ENCODE measurements around the gene C3orf33.

Gene C3orf33

DNA sequence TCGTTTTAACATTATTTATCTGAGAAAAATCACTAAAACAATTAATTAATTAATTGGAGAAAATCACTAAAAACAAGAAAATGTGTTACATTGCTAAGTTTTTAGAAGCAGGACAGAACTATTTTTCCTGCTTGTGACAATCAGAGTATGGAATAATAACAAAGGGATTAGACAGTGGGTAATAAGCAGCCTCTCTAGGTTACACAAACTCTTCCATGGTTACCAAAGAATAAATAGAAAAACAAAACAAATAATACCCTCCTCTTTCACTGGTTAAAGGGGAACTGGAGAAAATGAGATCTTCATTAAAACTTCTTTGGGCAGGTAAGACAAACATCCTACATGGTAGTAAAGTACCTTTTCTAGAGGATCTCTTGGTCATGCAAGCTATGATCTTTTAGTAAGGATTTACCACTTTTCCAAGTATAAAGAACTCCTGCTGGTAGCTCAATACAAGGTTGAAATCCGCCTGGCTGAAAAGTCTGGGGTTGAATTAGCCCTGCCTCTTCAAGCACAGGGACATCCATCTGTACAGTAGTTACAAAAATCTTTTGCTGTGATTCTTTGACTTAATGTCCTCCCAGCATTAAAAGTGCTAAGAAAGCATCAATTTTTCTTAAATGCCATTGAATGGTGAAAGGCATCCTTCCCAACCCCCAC is 58.7 kb downstream of the C3orf33 start:
- H3K27me3 ChIP-seq: peaks cover 44 to 57% (median 51%) of the 10 kb centered on the region in 11 experiments
- H3K4me1 ChIP-seq: peaks cover 5 to 26% (median 18%) of the 10 kb centered on the region in 10 experiments; a peak in 18 of 20 replicates
- H3K27ac ChIP-seq: no peak overlapping the region
- H3K9ac ChIP-seq: no peak overlapping the region
- H3K36me3 ChIP-seq: no peaks in the 10 kb centered on the region
- H3K4me2 ChIP-seq: no peak overlapping the region
- no peaks in the 10 kb centered on the region for H3K9me3 ChIP-seq (replicated peaks in 1 of 11)
- no peak overlapping the region for H3K4me3 ChIP-seq
- TF ChIP-seq Cebpa-rat (IDR thresholded peaks at IDR 0.05): no peak
- peaks cover 0 to 9% (median 0%) of the 10 kb centered on the region in 11 experiments; a peak in 2 of 22 replicates for H4K20me1 ChIP-seq

DNA sequence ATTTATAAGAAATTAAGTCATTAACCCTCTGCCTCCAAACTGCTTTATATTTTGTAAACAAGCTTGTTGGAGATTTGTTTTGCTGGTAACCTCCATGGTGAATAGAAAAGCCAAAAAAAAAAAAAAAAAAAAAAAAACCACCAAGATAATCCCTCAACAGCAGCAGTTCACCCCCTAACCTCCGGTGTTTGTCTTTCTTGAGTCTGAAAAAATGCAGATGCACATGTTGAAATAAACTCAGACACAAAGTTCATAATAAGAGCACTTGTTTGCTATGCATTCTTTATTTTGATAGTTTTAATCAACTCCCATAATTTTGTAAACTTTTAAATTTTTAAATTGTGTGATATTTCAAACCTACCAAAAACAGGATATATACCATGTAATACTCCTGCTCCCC is 59.4 kb downstream of the C3orf33 start:
- H3K36me3 ChIP-seq: no peaks in the 10 kb centered on the region
- no peak for TF ChIP-seq Cebpa-rat (IDR thresholded peaks at IDR 0.05)
- no peak overlapping the region for H3K4me3 ChIP-seq
- no peak overlapping the region for H3K27ac ChIP-seq
- H3K9ac ChIP-seq: no peak overlapping the region
- H3K9me3 ChIP-seq (replicated peaks in 1 of 11): no peaks in the 10 kb centered on the region
- H4K20me1 ChIP-seq: peaks cover 0 to 9% (median 0%) of the 10 kb centered on the region in 11 experiments; a peak in 2 of 22 replicates
- H3K27me3 ChIP-seq: peaks cover 44 to 62% (median 53%) of the 10 kb centered on the region in 11 experiments
- no peak overlapping the region for H3K4me2 ChIP-seq
- H3K4me1 ChIP-seq: peaks cover 5 to 26% (median 18%) of the 10 kb centered on the region in 10 experiments; a peak in 18 of 20 replicates

DNA sequence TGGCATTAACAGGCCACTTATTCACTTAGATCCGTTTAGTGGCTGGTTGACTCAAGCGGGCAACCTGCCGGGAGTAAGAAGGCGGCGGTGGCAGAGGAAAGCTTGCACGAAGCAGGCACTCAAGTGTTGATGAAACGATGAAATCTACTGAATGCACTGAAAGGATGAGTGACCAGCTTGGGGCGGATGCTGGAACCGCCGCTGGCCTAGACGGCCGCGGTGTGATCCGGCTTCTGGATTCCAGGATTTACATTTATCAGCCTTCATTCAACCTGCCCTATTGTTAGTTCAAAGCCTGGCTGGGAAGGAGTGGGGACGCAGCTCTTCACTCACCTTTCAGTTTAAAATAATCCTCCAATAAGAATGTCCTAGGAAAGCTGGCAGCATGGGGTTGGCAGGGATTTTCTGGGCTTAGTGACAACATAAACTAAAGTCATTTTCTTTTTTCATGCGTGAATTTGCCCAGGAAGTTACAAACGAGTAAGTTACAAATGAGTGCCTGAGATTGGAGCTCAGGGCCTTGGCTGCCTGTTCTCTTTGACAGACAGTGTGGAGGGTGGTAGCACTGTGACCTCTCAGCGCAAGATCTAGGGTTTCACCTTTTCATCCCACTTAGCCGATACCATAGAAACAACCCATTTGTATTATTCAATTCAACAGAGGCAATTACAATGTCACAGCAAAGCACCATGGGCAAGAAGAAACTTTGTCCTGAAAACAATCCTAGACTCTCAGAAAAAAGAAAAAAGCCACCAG is 60.1 kb downstream of the C3orf33 start:
- peak overlapping the region in 10 of 11 experiments; percentile 19 to 100 (median 100); a peak in 12 of 22 replicates for H3K4me2 ChIP-seq
- peaks cover 44 to 65% (median 53%) of the 10 kb centered on the region in 11 experiments for H3K27me3 ChIP-seq
- H3K4me3 ChIP-seq: no peak overlapping the region
- no peak overlapping the region for H3K9ac ChIP-seq
- no peak overlapping the region for H3K27ac ChIP-seq
- no peak for TF ChIP-seq Cebpa-rat (IDR thresholded peaks at IDR 0.05)
- peaks cover 0 to 9% (median 0%) of the 10 kb centered on the region in 11 experiments; a peak in 2 of 22 replicates for H4K20me1 ChIP-seq
- no peaks in the 10 kb centered on the region for H3K36me3 ChIP-seq
- H3K9me3 ChIP-seq (replicated peaks in 1 of 11): no peaks in the 10 kb centered on the region
- H3K4me1 ChIP-seq: peaks cover 5 to 26% (median 18%) of the 10 kb centered on the region in 10 experiments; a peak in 18 of 20 replicates

DNA sequence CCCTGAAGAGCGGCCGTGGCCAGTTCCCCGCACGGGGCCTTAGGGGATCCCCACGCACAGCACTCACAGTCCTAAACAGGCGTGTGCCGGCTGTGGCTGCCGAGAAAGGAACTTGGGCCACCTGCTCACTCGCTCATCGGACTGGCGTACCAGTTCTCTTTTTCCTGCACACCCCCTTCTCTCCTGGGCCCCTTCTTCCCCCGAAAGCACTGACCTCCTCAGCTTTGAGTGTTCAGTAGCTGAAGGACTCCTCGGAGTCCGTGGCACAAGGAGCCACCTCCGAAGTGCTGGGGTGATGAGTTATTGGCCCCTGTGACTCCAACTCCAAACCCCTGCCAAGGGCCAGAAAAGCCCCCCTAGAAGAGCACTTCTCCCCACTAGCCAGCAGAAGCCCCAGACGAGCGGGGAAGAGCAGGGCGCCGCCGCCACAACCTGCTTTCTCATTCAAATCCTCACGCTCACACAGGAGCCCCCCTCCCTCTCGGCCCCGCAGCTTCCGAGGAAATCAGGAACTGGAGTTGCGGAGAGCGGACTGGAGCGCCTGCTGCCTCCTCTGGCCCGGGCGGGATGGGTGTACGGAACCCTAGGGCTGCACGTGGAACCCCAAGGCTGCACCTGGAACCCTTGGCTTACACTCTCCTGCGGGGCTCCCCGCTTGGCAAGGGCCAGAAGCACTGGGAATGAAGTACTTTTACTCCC is 61.3 kb downstream of the C3orf33 start, which contains the start of gene PLCH1:
TSS of gene PLCH1 (minus strand) at position 446 of the 699 bp plus-strand sequence. CDS start 40,847 bp downstream, outside the sequence.
- peaks cover 5 to 26% (median 18%) of the 10 kb centered on the region in 10 experiments; a peak in 18 of 20 replicates for H3K4me1 ChIP-seq
- H3K27ac ChIP-seq: peak within 1 kb of the TSS in 8 of 11 experiments; percentile 29 to 47 (median 38); a peak in 12 of 22 replicates
- peaks cover 44 to 67% (median 53%) of the 10 kb centered on the region in 11 experiments for H3K27me3 ChIP-seq

DNA sequence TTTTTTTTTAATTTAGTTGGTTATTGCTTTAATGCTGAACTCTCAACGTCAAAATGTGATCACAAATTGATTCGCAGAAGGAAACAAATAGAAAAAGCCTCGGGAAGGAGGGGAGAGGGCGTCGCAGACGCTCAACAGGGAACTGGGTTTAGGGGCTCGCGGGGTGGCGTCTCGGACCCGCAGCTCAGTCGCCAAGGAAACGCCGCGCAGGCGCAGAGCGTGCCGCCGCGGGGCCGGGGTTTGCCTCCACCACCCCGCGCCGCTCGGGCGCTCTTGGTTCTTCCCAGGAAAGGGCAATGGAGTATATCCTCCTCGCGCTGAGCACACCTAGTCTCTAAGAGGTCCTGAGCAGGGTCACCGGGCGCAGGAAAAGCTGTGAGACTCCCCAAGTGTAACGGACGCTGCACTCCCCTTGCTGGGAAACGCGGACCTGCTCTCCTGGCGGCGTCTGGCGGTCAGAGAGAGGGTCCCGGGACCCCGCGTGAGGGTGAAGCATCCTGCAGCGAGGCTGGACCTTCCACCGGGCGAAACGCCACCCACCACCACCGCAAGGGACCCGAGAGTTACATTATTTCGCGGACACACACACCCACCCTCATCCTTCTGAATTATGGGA is 62.0 kb downstream of the C3orf33 start:
- peaks cover 5 to 26% (median 18%) of the 10 kb centered on the region in 10 experiments; a peak in 18 of 20 replicates for H3K4me1 ChIP-seq
- no peaks in the 10 kb centered on the region for H3K9me3 ChIP-seq (replicated peaks in 1 of 11)
- H3K4me2 ChIP-seq: peak overlapping the region; percentile 92 to 100 (median 99)
- no peaks in the 10 kb centered on the region for H3K36me3 ChIP-seq
- peaks cover 44 to 67% (median 53%) of the 10 kb centered on the region in 11 experiments for H3K27me3 ChIP-seq
- peak overlapping the region in 8 of 11 experiments; percentile 29 to 47 (median 38); a peak in 12 of 22 replicates for H3K27ac ChIP-seq
- H3K4me3 ChIP-seq: peak overlapping the region; percentile 69 to 83 (median 76)
- H4K20me1 ChIP-seq: peaks cover 0 to 9% (median 0%) of the 10 kb centered on the region in 11 experiments; a peak in 2 of 22 replicates
- no peak for TF ChIP-seq Cebpa-rat (IDR thresholded peaks at IDR 0.05)
- H3K9ac ChIP-seq: peak overlapping the region; percentile 54 to 79 (median 74)

More for the DNA sequence above, 61.3 kb downstream of the C3orf33 start, which contains the start of gene PLCH1:
- Histone ChIP-seq H4K20me1 (peaks cover 0 to 9% (median 0%) of the 10 kb centered on the region in 11 experiments; a peak in 2 of 22 replicates), H3K9me3 (replicated peaks in 1 of 11) (no peaks in the 10 kb centered on the region), H3K4me2 (peak within 1 kb of the TSS; percentile 92 to 100 (median 99)), H3K4me3 (peak within 1 kb of the TSS; percentile 69 to 83 (median 76)), H3K9ac (peak within 1 kb of the TSS; percentile 54 to 79 (median 74)), H3K36me3 (no peaks in the 10 kb centered on the region)
- no peak for TF ChIP-seq Cebpa-rat (IDR thresholded peaks at IDR 0.05)

DNA sequence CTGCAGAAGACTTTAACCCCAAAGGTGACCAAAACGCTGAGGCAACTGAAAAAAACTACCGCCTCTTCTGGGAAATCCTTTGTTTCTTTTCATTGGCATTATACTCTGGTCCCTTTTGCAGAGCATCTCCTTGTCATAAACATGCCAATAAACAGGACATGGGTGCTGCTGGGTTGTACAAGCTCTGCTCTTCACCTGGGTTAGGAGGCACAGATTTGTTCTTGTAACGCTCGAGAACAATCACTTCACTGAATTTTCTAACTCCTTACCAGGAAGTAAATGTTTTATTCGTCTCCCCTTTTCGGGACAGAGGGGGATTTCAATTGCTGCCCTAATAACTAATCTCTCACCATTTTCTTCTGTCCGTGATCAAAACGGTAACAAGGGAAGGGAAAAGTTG is 62.5 kb downstream of the C3orf33 start:
- TF ChIP-seq Cebpa-rat (IDR thresholded peaks at IDR 0.05): no peak
- Histone ChIP-seq H3K9me3 (replicated peaks in 1 of 11) (no peaks in the 10 kb centered on the region), H3K27me3 (peaks cover 44 to 67% (median 53%) of the 10 kb centered on the region in 11 experiments), H3K4me1 (peaks cover 5 to 26% (median 19%) of the 10 kb centered on the region in 10 experiments; a peak in 18 of 20 replicates), H3K27ac (peak overlapping the region in 4 of 11 experiments; percentile 32 to 47 (median 40); a peak in 2 of 22 replicates), H3K36me3 (no peaks in the 10 kb centered on the region), H3K9ac (peak overlapping the region; percentile 54 to 79 (median 74)), H3K4me3 (peak overlapping the region; percentile 69 to 83 (median 76)), H4K20me1 (peaks cover 0 to 9% (median 0%) of the 10 kb centered on the region in 11 experiments; a peak in 2 of 22 replicates), H3K4me2 (peak overlapping the region; percentile 92 to 100 (median 99))

DNA sequence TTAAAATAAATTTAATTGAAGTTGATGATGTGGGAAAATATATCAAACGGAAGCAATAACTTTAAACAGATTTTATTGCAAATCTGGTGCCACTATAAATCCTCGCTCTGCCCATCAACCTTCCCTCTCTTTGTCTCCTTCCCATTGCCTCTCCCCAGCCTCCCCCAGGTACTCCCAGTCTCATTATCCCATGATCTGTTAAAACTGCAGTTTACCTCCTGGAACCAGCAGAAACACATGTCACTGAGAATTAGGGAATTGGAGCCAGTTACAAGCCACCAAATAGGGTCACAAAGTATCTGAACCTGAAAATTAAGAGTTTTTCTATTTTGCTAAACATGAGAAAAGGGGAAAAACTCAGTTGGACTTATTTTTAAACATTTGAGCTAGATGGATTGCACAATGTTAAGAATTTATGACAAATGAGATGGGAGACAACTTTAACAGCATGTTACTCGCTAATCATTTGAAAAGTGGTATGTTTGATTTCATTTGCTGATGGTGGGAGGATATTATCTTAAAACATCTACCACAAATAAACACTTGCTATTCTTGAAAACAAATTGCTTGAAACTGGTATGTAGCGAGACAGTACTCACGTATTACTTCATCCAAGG is 63.6 kb downstream of the C3orf33 start:
- H3K4me1 ChIP-seq: peaks cover 13 to 37% (median 28%) of the 10 kb centered on the region in 10 experiments
- H3K4me2 ChIP-seq: no peak overlapping the region
- H3K4me3 ChIP-seq: no peak overlapping the region
- H3K9ac ChIP-seq: no peak overlapping the region
- H3K27ac ChIP-seq: no peak overlapping the region
- peaks cover 44 to 60% (median 50%) of the 10 kb centered on the region in 11 experiments for H3K27me3 ChIP-seq
- peaks cover 0 to 9% (median 0%) of the 10 kb centered on the region in 11 experiments; a peak in 2 of 22 replicates for H4K20me1 ChIP-seq
- H3K9me3 ChIP-seq (replicated peaks in 1 of 11): no peaks in the 10 kb centered on the region
- TF ChIP-seq Cebpa-rat (IDR thresholded peaks at IDR 0.05): no peak
- H3K36me3 ChIP-seq: no peaks in the 10 kb centered on the region
